Gastroesophageal sphincter (tissue), 4 donors: Measurements from ENCODE around the gene IFNA14. TPM values are rescaled to one million over a fixed set of nuclear protein-coding genes. Genes with fewer than 3 reads are reported as not detected.
"Not testable (repeated sequence)": the region's sequence is repeated elsewhere in the genome, so short reads cannot be mapped to it uniquely, and the experiment has no call there.

Experiments used
- ATAC-seq: fragments of 150-250 bp; one replicate; pipeline ENCODE4 v1.9.1; 2016; ENCODE audit warnings: mild to moderate bottlenecking, moderate library complexity
- H3K27ac ChIP-seq, 4 donors: fragments of 200-600 bp; sonication (generic) in 3 of 4; 1 replicate in 3 of 4; 2 replicates in 1 of 4; pipeline ENCODE4 v1.5.1; 2016 to 2019
- H3K27me3 ChIP-seq: fragments of 200-600 bp; sonication (generic); one replicate; pipeline ENCODE4 v1.5.1; 2019
- H3K36me3 ChIP-seq, 2 donors: fragments of 200-600 bp; sonication (generic); one replicate each; pipeline ENCODE4 v1.5.1; 2019; ENCODE audit warnings: control low read depth in 1 of 2
- H3K4me1 ChIP-seq, 3 donors: fragments of 200-600 bp; sonication (generic); 1 replicate in 2 of 3; 2 replicates in 1 of 3; pipeline ENCODE4 v1.5.1; 2016 to 2019; ENCODE audit warnings: control low read depth in 2 of 3
- H3K4me3 ChIP-seq, 2 donors: fragments of 200-600 bp; sonication (generic); one replicate each; pipeline ENCODE4 v1.5.1; 2019; ENCODE audit warnings: mild to moderate bottlenecking in 1 of 2, moderate library complexity in 1 of 2
- H3K9me3 ChIP-seq, 3 donors: fragments of 200-600 bp; sonication (generic); one replicate each; pipeline ENCODE4 v1.5.1; 2017 to 2019; ENCODE audit warnings: control low read depth in 2 of 3
- CTCF ChIP-seq, 4 experiments: fragments of 200-600 bp in 2 of 4; fragments of 450-650 bp in 2 of 4; sonication (generic) in 1 of 4; IDR thresholded peaks; one replicate each; pipeline ENCODE4 v1.5.1; 2017 to 2019; ENCODE audit warnings: antibody characterized with exemption in 4 of 4, mild to moderate bottlenecking in 2 of 4, moderate library complexity in 2 of 4
- EP300 ChIP-seq: sonication (generic); formaldehyde crosslinking; IDR thresholded peaks from one replicate; pipeline ENCODE4 v1.6.1; 2017; ENCODE audit warnings: antibody characterized with exemption, mild to moderate bottlenecking
- POLR2A ChIP-seq, 2 donors: fragments of 450-650 bp; IDR thresholded peaks; one replicate each; pipeline ENCODE4 v1.6.1; 2017; ENCODE audit warnings: antibody characterized with exemption in 2 of 2, mild to moderate bottlenecking in 2 of 2, moderate library complexity in 1 of 2
- POLR2AphosphoS5 ChIP-seq: sonication (generic); formaldehyde crosslinking; IDR thresholded peaks from one replicate; pipeline ENCODE4 v1.6.1; 2017; ENCODE audit warnings: antibody characterized with exemption
- WGBS, 2 donors: methylation state at CpG; one replicate each; pipeline ENCODE4 v1.1.5; 2018; ENCODE audit warnings: low coverage in 1 of 2; 5-methylcytosine and 5-hydroxymethylcytosine counted together
- total RNA-seq, 4 donors: library from RNA; depleted of rRNA; stranded (reverse); fragments of >200 nt; gene quantifications; one replicate each; pipeline ENCODE4 v1.1.0, GENCODE V29; 2016

IFNA14 gene
- total RNA-seq, 4 donors from 2014 or later = 0.40 TPM; not detected in 3

GRCh38 chr9:21205204-21205603 is 34.6 kb downstream of the IFNA14 start:
- no peak for ATAC-seq
- Histone ChIP-seq H3K36me3 (no peaks in the 10 kb centered on the region), H3K4me3 (no peak overlapping the region), H3K27ac (no peak overlapping the region), H3K4me1 (no peaks in the 10 kb centered on the region), H3K27me3 (no peaks in the 10 kb centered on the region), H3K9me3 (peaks cover 0 to 8% (median 0%) of the 10 kb centered on the region in 3 donors)
- TF ChIP-seq POLR2AphosphoS5 = no peak
- TF ChIP-seq POLR2A (IDR thresholded peaks at IDR 0.05) = no peak
- TF ChIP-seq EP300 = no peak
- no peak for TF ChIP-seq CTCF (IDR thresholded peaks at IDR 0.05)

GRCh38 chr9:21202105-21202504 is 37.7 kb downstream of the IFNA14 start, which contains the start of gene IFNA7:
TSS of gene IFNA7 (minus strand) at chr9:21202205. CDS start at chr9:21202165, 40 bp downstream.
- H3K4me3 ChIP-seq, ATAC-seq, H3K27ac ChIP-seq, H3K27me3 ChIP-seq, H3K36me3 ChIP-seq, H3K4me1 ChIP-seq, H3K9me3 ChIP-seq: not testable (repeated sequence)
- 67 to 82% methylated on average over 2 to 4 of the region's 4 CpGs for WGBS, 2 donors

GRCh38 chr9:21194867-21195776 is 44.7 kb downstream of the IFNA14 start:
- H3K4me3 ChIP-seq, H3K27me3 ChIP-seq, H3K27ac ChIP-seq, H3K9me3 ChIP-seq, H3K4me1 ChIP-seq, H3K36me3 ChIP-seq: not testable (repeated sequence)
- peak; percentile 11 to 61 (median 38) for TF ChIP-seq CTCF (IDR thresholded peaks at IDR 0.05)
- 31 to 52% methylated on average over 5 of the region's 6 CpGs for WGBS, 2 donors
- ATAC-seq = peak; percentile 63

Other genes starting within 250 kb of the IFNA14 start
- 10 to 100 TPM in 3 of 4 donors, 1 to 10 TPM in 1; 9.8 to 23.9 (median 16.9) TPM for gene HACD4, start 208.4 kb downstream of the IFNA14 start, total RNA-seq
- gene IFNB1, start 162.1 kb downstream of the IFNA14 start, total RNA-seq = not detected
- gene IFNW1, start 98.2 kb downstream of the IFNA14 start, total RNA-seq = not detected
- not detected for gene IFNA21, start 73.3 kb downstream of the IFNA14 start, total RNA-seq
- not detected for gene IFNA4, start 52.4 kb downstream of the IFNA14 start, total RNA-seq
- gene IFNA7, start 37.8 kb downstream of the IFNA14 start, total RNA-seq = not detected
- not detected for gene IFNA10, start 32.9 kb downstream of the IFNA14 start, total RNA-seq
- gene IFNA16, start 22.7 kb downstream of the IFNA14 start, total RNA-seq = not detected
- gene IFNA17, start 11.8 kb downstream of the IFNA14 start, total RNA-seq = not detected
- not detected for gene IFNA5, start 65.3 kb upstream of the IFNA14 start, total RNA-seq
- gene KLHL9, start 95.4 kb upstream of the IFNA14 start, total RNA-seq = 10 to 100 TPM; 20.5 to 32.1 (median 24.4) TPM
- gene IFNA6, start 110.9 kb upstream of the IFNA14 start, total RNA-seq = not detected
- not detected for gene IFNA13, start 128.1 kb upstream of the IFNA14 start, total RNA-seq
- not detected for gene IFNA2, start 145.4 kb upstream of the IFNA14 start, total RNA-seq
- not detected for gene IFNA8, start 169.1 kb upstream of the IFNA14 start, total RNA-seq
- gene IFNA1, start 200.4 kb upstream of the IFNA14 start, total RNA-seq = not detected
- not detected for gene IFNE, start 242.3 kb upstream of the IFNA14 start, total RNA-seq